ENCODE data around the gene ATOH8. TPM values are rescaled to one million over a fixed set of nuclear protein-coding genes. Genes with fewer than 3 reads are reported as not detected.

ATOH8 gene
- total RNA-seq, 1 donor from 2014 or later, result 93.6 TPM

- Histone ChIP-seq H3K4me3 (peak overlapping the region; percentile 87), H3K4me1 (peaks cover 52% of the 10 kb centered on the region)
- no peak for ATAC-seq
These were observed 5.4 kb downstream of the ATOH8 start for GRCh38 chr2:85759257-85759613.

GRCh38 chr2:85760371-85760770, 6.6 kb downstream of the ATOH8 start:
- H3K4me1 ChIP-seq, result peaks cover 59% of the 10 kb centered on the region
- H3K4me3 ChIP-seq, result no peak overlapping the region
- H3K9me3 ChIP-seq, result no peaks in the 10 kb centered on the region
- ATAC-seq (no peak), DNase-seq (no peak)
- peak overlapping the region; percentile 17 for H3K27ac ChIP-seq
- no peak for TF ChIP-seq CTCF (IDR thresholded peaks at IDR 0.05)
- intact Hi-C loops (cut with DNase I), result no loop called here
- H3K36me3 ChIP-seq, result peaks cover 25% of the 10 kb centered on the region
- H3K27me3 ChIP-seq, result no peaks in the 10 kb centered on the region

More at GRCh38 chr2:85759257-85759613, 5.4 kb downstream of the ATOH8 start:
- Histone ChIP-seq H3K27me3 (no peaks in the 10 kb centered on the region), H3K27ac (peak overlapping the region; percentile 30), H3K36me3 (peaks cover 13% of the 10 kb centered on the region), H3K9me3 (no peaks in the 10 kb centered on the region)
- TF ChIP-seq CTCF (IDR thresholded peaks at IDR 0.05), result no peak
- intact Hi-C loops (cut with DNase I), result no loop called here
- no peak for DNase-seq

GRCh38 chr2:85760872-85761271, 7.1 kb downstream of the ATOH8 start:
- Histone ChIP-seq H3K36me3 (peaks cover 30% of the 10 kb centered on the region), H3K27ac (peak overlapping the region; percentile 27), H3K9me3 (no peaks in the 10 kb centered on the region), H3K4me1 (peaks cover 62% of the 10 kb centered on the region), H3K27me3 (no peaks in the 10 kb centered on the region), H3K4me3 (no peak overlapping the region)
- DNase-seq, result no peak
- no peak for TF ChIP-seq CTCF (IDR thresholded peaks at IDR 0.05)
- no peak for ATAC-seq
- intact Hi-C loops (cut with DNase I), result no loop called here

GRCh38 chr2:85761512-85761944, 7.7 kb downstream of the ATOH8 start:
- peaks cover 62% of the 10 kb centered on the region for H3K4me1 ChIP-seq
- no peak overlapping the region for H3K4me3 ChIP-seq
- intact Hi-C loops (cut with DNase I), result no loop called here
- no peak for DNase-seq
- no peak overlapping the region for H3K27ac ChIP-seq
- H3K36me3 ChIP-seq, result peaks cover 36% of the 10 kb centered on the region
- no peaks in the 10 kb centered on the region for H3K9me3 ChIP-seq
- no peak for ATAC-seq
- no peak for TF ChIP-seq CTCF (IDR thresholded peaks at IDR 0.05)
- no peaks in the 10 kb centered on the region for H3K27me3 ChIP-seq

DNA sequence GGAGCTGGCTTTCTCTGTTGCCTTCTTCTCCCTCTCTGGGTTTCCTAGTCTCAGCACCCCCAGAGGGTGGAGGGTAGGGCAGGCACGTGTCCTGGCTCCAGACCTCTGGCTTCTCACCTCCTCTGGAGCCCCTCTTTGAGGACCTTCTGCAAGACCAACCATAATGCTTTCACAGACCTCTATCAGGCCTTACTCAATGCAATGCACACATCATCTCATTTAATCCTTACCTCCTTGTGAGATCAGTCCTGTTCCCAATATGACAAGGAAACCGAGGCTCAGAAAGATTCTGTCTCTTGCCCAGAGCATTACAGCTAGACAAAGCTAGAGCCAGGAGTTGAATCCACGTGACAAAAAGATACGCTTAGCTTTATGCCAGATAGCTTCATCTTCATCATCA, 8.2 kb downstream of the ATOH8 start:
- ATAC-seq, result no peak
- H3K36me3 ChIP-seq, result peaks cover 39% of the 10 kb centered on the region
- H3K27me3 ChIP-seq, result no peaks in the 10 kb centered on the region
- no peak for DNase-seq
- H3K4me3 ChIP-seq, result no peak overlapping the region
- H3K4me1 ChIP-seq, result peaks cover 58% of the 10 kb centered on the region
- no peak overlapping the region for H3K27ac ChIP-seq
- no peak for TF ChIP-seq CTCF (IDR thresholded peaks at IDR 0.05)
- H3K9me3 ChIP-seq, result no peaks in the 10 kb centered on the region
- intact Hi-C loops (cut with DNase I), result no loop called here

GRCh38 chr2:85763132-85763531, 9.3 kb downstream of the ATOH8 start:
- H3K9me3 ChIP-seq, result no peaks in the 10 kb centered on the region
- no peak for TF ChIP-seq CTCF (IDR thresholded peaks at IDR 0.05)
- H3K4me1 ChIP-seq, result peaks cover 56% of the 10 kb centered on the region
- ATAC-seq, result no peak
- H3K36me3 ChIP-seq, result peaks cover 42% of the 10 kb centered on the region
- intact Hi-C loops (cut with DNase I), result no loop called here
- DNase-seq, result no peak
- no peaks in the 10 kb centered on the region for H3K27me3 ChIP-seq
- no peak overlapping the region for H3K4me3 ChIP-seq
- H3K27ac ChIP-seq, result no peak overlapping the region
